Transverse colon (tissue), 3 donors: ENCODE results near the gene IQCM.

Experiments used
- CTCF ChIP-seq, 5 experiments: fragments of 200-600 bp in 3 of 5; fragments of 450-650 bp in 2 of 5; sonication (generic) in 3 of 5; IDR thresholded peaks; 1 replicate in 2 of 5; 2 replicates in 3 of 5; pipeline ENCODE4 v1.5.1; 2016 to 2017; ENCODE audit warnings: antibody characterized with exemption in 5 of 5, inconsistent platforms in 3 of 5, mild to moderate bottlenecking in 2 of 5, moderate library complexity in 1 of 5
- POLR2A ChIP-seq: fragments of 450-650 bp; IDR thresholded peaks from one replicate; pipeline ENCODE4 v1.6.1; 2016; ENCODE audit warnings: antibody characterized with exemption, mild to moderate bottlenecking, moderate library complexity

- TF ChIP-seq POLR2A (no peak), CTCF (IDR thresholded peaks at IDR 0.05) (no peak)
These were observed 445.6 kb downstream of the IQCM start for GRCh38 chr4:149370002-149370401.
